HepG2 (cell line): ENCODE results near the gene PPP6R2. TPM values are rescaled to one million over a fixed set of nuclear protein-coding genes. Genes with fewer than 3 reads are reported as not detected.

Experiments used
- DMAP1 ChIP-seq: IDR thresholded peaks from 2 replicates; pipeline ENCODE4 v1.6.1; 2016
- ELF4 ChIP-seq: sonication (generic); formaldehyde crosslinking; IDR thresholded peaks from 2 replicates; pipeline ENCODE4 v1.5.0; 2020; ENCODE audit warnings: missing genetic modification reagents, mild to moderate bottlenecking, moderate library complexity, borderline replicate concordance
- ETV6 ChIP-seq: sonication (generic); formaldehyde crosslinking; conservative IDR thresholded peaks from 2 replicates; pipeline ENCODE4 v1.4.0; 2020; ENCODE audit warnings: missing genetic modification reagents
- GATA4 ChIP-seq: sonication (generic); IDR thresholded peaks from 2 replicates; pipeline ENCODE4 v1.6.1; 2016; ENCODE audit warnings: antibody characterized with exemption, low read depth, borderline replicate concordance
- HNRNPL ChIP-seq: fragments of 200-400 bp; formaldehyde crosslinking; IDR thresholded peaks from 2 replicates; pipeline ENCODE4 v1.6.1; 2017; ENCODE audit warnings: mild to moderate bottlenecking, low read depth, low read length
- MYC ChIP-seq: sonication (generic); formaldehyde crosslinking; IDR thresholded peaks from 2 replicates; pipeline ENCODE4 v1.9.0; 2021; ENCODE audit warnings: missing genetic modification reagents, borderline replicate concordance
- TSC22D2 ChIP-seq: sonication (generic); formaldehyde crosslinking; IDR thresholded peaks from 2 replicates; pipeline ENCODE4 v1.5.1; 2020; ENCODE audit warnings: missing genetic modification reagents, mild to moderate bottlenecking, borderline replicate concordance
- ZKSCAN1 ChIP-seq: fragments of 150-350 bp; IDR thresholded peaks from 2 replicates; pipeline ENCODE4 v1.6.1; 2014; ENCODE audit warnings: low read length
- ZNF564 ChIP-seq: sonication (generic); formaldehyde crosslinking; IDR thresholded peaks from 2 replicates; pipeline ENCODE4 v1.8.1; 2023; ENCODE audit warnings: mild to moderate bottlenecking, missing genetic modification reagents
- ZNF569 ChIP-seq: sonication (generic); formaldehyde crosslinking; IDR thresholded peaks from 2 replicates; pipeline ENCODE4 v1.5.0; 2020; ENCODE audit warnings: mild to moderate bottlenecking, missing genetic modification reagents, moderate library complexity, borderline replicate concordance
- polyA plus RNA-seq, 8 experiments: library from polyadenylated mRNA; depleted of rRNA in 3 of 8; stranded (reverse) in 7 of 8; unstranded in 1 of 8; fragments of >200 nt; fragmentation: Illumina TruSeq in 4 of 8; extraction: Trizol in 4 of 8; gene quantifications; 2 replicates each; pipeline versions ENCODE4 v1.2.1 to v1.2.3, GENCODE V29; 2011 to 2016; ENCODE audit warnings: low read depth in 4 of 8, missing spikeins in 1 of 8, mixed read lengths in 1 of 8; ENCODE audit not compliant: insufficient read depth in 1 of 8
- total RNA-seq, 5 experiments: library from RNA; depleted of rRNA; stranded (reverse); fragments of >200 nt; fragmentation: Illumina TruSeq; extraction: Trizol; gene quantifications; 2 replicates each; pipeline ENCODE4 v1.2.3, GENCODE V29; 2016; ENCODE audit warnings: low read depth in 1 of 5
- TF ChIP-seq, protein P1 (sequence below): sonication (generic); formaldehyde crosslinking; IDR thresholded peaks from 2 replicates; pipeline ENCODE4 v1.4.0; 2020; ENCODE audit warnings: mild to moderate bottlenecking, missing genetic modification reagents
- TF ChIP-seq, protein P2 (sequence below): sonication (generic); formaldehyde crosslinking; conservative IDR thresholded peaks from 2 replicates; pipeline ENCODE4 v1.8.1; 2023; ENCODE audit warnings: missing genetic modification reagents
- TF ChIP-seq, protein P3 (sequence below): sonication (generic); formaldehyde crosslinking; IDR thresholded peaks from 2 replicates; pipeline ENCODE4 v1.8.1; 2023; ENCODE audit warnings: missing genetic modification reagents, inconsistent platforms, borderline replicate concordance

PPP6R2 gene
- total and polyA plus RNA-seq, 2 of the 13 experiments (the other 11 are each of a cell fraction or from before 2014, with no cell fraction given): 55.0 to 102 TPM

DNA sequence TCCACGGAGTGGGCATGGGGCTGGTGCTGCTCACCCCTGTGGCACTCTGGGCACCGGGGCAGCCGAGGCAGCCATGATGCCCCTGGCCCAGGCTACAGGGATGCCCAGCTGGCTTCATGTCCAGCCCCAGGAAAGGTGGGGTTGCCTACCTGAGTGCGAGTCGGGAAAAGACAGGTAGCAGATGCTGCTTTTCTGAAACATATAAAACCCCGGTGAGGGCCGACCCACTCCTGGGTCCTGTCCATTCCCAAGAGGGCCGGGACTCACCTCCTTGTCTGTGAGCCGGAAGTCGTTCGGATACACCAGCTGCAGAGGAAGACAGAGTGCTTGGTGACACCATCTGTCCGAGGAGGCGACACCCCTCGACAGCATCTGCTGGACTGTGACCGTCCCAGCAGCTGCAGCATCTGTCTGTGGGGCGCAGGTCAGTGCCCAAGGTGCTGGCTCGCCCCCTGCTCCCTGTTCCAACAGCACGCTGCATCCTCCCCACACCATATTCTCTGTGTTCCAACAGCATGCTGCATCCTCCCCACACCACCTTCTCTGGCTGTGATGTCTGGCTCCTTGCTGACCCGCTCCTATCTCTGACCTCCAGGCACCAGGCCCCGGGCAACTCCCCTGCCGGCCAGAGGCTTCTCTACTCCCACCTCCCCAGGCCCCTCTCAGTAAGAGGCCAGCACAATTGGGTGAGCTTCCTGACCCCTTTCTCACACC, 24.3 kb upstream of the PPP6R2 start (continued):
- no peak for TF ChIP-seq ZNF564 (CRISPR knock-in tag)
- TF ChIP-seq HNRNPL: 0 out of 2 replicates have a peak, but pooled peaks have one; percentile 40
- no peak for TF ChIP-seq DMAP1 (CRISPR knock-in tag)
- no peak for TF ChIP-seq TSC22D2 (CRISPR knock-in tag)
- no peak for TF ChIP-seq ZNF569 (CRISPR knock-in tag)
- TF ChIP-seq MYC (CRISPR knock-in tag): 0 out of 2 replicates have a peak, but pooled peaks have one; percentile 1
- TF ChIP-seq, protein P1, sequence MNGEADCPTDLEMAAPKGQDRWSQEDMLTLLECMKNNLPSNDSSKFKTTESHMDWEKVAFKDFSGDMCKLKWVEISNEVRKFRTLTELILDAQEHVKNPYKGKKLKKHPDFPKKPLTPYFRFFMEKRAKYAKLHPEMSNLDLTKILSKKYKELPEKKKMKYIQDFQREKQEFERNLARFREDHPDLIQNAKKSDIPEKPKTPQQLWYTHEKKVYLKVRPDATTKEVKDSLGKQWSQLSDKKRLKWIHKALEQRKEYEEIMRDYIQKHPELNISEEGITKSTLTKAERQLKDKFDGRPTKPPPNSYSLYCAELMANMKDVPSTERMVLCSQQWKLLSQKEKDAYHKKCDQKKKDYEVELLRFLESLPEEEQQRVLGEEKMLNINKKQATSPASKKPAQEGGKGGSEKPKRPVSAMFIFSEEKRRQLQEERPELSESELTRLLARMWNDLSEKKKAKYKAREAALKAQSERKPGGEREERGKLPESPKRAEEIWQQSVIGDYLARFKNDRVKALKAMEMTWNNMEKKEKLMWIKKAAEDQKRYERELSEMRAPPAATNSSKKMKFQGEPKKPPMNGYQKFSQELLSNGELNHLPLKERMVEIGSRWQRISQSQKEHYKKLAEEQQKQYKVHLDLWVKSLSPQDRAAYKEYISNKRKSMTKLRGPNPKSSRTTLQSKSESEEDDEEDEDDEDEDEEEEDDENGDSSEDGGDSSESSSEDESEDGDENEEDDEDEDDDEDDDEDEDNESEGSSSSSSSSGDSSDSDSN (CRISPR knock-in tag): no peak
- TF ChIP-seq ETV6 (CRISPR knock-in tag): no peak
- no peak for TF ChIP-seq ELF4 (CRISPR knock-in tag)
- no peak for TF ChIP-seq ZKSCAN1
- TF ChIP-seq, protein P2, sequence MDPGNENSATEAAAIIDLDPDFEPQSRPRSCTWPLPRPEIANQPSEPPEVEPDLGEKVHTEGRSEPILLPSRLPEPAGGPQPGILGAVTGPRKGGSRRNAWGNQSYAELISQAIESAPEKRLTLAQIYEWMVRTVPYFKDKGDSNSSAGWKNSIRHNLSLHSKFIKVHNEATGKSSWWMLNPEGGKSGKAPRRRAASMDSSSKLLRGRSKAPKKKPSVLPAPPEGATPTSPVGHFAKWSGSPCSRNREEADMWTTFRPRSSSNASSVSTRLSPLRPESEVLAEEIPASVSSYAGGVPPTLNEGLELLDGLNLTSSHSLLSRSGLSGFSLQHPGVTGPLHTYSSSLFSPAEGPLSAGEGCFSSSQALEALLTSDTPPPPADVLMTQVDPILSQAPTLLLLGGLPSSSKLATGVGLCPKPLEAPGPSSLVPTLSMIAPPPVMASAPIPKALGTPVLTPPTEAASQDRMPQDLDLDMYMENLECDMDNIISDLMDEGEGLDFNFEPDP (CRISPR knock-in tag): 0 out of 2 replicates have a peak, but pooled peaks have one; percentile 13
- TF ChIP-seq, protein P3, sequence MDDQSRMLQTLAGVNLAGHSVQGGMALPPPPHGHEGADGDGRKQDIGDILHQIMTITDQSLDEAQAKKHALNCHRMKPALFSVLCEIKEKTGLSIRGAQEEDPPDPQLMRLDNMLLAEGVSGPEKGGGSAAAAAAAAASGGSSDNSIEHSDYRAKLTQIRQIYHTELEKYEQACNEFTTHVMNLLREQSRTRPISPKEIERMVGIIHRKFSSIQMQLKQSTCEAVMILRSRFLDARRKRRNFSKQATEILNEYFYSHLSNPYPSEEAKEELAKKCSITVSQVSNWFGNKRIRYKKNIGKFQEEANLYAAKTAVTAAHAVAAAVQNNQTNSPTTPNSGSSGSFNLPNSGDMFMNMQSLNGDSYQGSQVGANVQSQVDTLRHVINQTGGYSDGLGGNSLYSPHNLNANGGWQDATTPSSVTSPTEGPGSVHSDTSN (CRISPR knock-in tag): no peak
- no peak for TF ChIP-seq GATA4
